ENCODE results near the gene GPR37. TPM values are rescaled to one million over a fixed set of nuclear protein-coding genes. Genes with fewer than 3 reads are reported as not detected.

Gene GPR37
- total RNA-seq, 4 donors from 2014 or later, result 0.31 to 3.2 (median 0.81) TPM

DNA sequence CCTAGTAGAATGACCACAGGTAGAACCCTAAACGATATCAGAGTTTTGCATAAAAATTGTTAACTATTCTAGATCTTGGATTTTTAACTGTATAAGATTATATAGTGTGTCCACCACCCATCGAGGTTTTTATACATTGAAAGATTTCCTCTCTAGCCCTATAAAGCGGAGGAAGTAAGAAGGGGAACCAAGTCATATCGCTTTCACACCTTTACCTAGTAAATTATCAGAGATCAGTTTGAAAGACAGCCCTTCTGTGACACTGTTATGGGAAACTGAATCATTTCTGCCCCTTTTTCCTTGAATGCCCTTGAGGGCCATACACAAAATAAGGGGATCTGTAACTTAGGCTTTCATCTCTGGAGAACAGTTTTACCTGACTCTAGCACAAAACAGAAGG lies 8.3 kb upstream of the GPR37 start:
- ATAC-seq (ENCODE audit: low FRiP score) (no peak), DNase-seq (ENCODE audit: low spot score) (no peak)
- TF ChIP-seq, protein P1, sequence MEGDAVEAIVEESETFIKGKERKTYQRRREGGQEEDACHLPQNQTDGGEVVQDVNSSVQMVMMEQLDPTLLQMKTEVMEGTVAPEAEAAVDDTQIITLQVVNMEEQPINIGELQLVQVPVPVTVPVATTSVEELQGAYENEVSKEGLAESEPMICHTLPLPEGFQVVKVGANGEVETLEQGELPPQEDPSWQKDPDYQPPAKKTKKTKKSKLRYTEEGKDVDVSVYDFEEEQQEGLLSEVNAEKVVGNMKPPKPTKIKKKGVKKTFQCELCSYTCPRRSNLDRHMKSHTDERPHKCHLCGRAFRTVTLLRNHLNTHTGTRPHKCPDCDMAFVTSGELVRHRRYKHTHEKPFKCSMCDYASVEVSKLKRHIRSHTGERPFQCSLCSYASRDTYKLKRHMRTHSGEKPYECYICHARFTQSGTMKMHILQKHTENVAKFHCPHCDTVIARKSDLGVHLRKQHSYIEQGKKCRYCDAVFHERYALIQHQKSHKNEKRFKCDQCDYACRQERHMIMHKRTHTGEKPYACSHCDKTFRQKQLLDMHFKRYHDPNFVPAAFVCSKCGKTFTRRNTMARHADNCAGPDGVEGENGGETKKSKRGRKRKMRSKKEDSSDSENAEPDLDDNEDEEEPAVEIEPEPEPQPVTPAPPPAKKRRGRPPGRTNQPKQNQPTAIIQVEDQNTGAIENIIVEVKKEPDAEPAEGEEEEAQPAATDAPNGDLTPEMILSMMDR (IDR thresholded peaks at IDR 0.05), result no peak

DNA sequence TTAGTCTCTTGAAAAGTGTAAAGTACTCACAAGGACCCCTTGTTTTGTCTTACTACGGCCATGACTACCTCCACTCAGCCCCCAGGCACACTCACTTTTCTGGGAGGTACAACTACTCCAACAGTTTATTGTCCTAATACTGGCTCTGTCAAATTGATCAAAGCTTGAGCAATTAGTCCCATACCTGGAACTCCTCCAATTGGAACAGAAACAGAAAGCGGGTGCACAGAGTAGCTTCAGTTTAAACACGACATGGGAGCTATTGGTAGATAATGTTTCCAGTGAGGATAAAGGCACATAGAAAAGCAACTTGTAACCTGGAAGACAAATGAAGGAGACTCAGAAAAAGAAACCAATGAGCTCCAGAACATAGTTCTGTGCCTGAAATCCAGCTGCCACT lies 7.7 kb upstream of the GPR37 start:
- no peak for ATAC-seq (ENCODE audit: low FRiP score)
- no peak for DNase-seq (ENCODE audit: low spot score)
- TF ChIP-seq, protein P1 (IDR thresholded peaks at IDR 0.05), result no peak

DNA sequence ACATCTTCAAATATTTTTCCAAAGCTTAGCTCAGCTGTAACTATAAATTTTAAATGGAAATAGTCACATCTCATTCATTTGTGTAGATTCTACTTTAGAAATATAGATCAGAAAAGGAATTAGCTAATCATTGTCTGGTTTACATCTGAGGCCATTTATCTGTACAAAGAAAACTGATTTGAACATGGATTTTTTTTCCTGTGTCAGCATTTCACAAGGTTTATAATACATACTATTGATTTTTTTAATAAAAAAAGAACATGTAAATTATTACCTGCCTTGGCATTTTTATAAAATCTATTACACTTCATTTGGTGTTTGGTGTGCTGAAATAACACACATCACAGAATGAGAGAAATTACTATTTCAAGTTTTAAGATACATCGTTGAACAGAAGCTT lies 3.5 kb upstream of the GPR37 start:
- TF ChIP-seq, protein P1 (IDR thresholded peaks at IDR 0.05), result no peak
- DNase-seq (ENCODE audit: low spot score) (no peak), ATAC-seq (ENCODE audit: low FRiP score) (no peak)

DNA sequence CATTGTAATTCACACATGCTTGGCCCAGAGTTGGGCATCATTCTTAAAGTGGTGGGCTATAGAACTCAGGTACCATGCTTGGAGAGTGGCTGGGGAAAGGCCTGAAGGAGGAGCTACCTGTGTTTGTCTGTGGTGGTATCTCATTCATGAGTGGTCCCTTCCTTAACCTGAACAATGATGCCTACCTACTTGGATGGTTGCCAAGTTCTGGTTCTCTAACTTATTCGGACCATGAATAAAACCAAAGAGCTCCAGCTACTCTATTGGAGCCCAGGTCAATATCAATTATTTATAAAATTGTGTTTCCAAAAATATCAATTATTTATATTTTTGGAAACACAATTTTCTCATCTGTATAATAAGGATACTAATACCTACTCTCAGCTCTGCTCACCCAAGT lies 2.9 kb upstream of the GPR37 start:
- no peak for ATAC-seq (ENCODE audit: low FRiP score)
- TF ChIP-seq, protein P1 (IDR thresholded peaks at IDR 0.05), result no peak
- no peak for DNase-seq (ENCODE audit: low spot score)

DNA sequence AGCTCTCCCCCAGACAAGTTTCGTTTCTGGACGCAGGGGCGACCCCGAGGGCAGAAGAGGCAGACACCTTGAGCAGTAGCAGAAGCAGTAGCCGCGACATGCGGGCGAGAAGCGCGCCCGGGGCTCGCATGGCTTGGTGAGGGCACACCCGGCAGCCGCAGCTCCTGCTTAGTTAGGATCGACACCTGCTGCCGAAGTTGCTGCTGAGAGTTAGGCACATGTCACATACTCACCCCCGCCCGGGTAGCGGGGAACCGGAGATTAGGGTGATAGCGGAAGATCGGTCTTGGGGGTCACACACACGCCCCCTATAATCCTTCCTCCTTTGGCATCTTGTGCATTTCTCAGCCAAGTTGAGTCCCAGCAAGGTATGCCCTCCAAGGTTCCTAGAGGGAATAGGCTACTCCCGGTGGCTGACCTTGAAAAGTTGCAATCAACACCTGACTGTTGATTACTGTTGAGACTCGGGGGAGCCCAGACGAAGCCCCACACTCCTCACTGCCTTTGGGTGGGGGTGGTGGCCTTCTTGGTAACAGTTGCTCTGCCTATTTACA lies 668 bp downstream of the GPR37 start:
- no peak for ATAC-seq (ENCODE audit: low FRiP score)
- TF ChIP-seq, protein P1 (IDR thresholded peaks at IDR 0.05), result no peak
- no peak for DNase-seq (ENCODE audit: low spot score)

DNA sequence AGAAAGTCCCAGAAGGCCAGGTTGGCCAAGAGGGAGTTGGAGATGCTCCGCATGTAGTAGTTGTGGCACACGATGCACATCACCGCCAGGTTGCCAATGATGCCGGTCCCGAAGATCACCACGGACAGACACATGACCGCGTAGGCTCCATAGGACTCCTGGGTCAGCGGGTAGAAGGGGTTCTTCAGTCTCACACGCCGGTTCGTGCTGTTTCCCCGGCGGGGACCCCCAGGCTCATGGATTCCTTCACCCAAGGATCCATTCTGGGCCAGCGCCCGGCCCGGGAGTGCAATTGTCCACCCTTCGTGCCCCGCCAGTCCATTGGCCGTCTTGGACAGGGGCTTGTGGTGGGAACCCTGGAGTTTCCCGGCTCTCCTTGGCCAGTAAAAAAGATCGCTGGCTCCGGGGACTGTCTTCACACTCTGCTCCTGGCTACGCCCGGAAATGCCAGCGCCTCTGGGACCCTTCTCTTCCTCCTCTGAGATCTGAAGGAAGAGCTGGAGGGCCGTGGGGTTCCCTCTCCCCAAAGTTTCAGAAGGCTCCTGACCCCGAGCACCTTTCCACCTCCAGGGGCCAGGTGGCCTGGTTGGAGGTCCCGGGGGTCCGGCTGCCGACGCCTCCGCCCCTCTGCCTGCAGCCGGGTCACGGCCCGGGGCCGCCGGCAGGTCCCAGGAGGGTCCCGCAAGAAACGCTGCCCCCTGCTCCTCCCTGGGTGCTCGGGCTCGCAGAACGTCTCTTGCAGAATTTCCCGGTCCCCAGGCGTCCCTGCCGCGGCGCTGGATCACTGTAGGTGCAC lies 1.3 kb downstream of the GPR37 start:
- TF ChIP-seq, protein P1 (IDR thresholded peaks at IDR 0.05), result no peak
- ATAC-seq (ENCODE audit: low FRiP score) (no peak), DNase-seq (ENCODE audit: low spot score) (no peak)

DNA sequence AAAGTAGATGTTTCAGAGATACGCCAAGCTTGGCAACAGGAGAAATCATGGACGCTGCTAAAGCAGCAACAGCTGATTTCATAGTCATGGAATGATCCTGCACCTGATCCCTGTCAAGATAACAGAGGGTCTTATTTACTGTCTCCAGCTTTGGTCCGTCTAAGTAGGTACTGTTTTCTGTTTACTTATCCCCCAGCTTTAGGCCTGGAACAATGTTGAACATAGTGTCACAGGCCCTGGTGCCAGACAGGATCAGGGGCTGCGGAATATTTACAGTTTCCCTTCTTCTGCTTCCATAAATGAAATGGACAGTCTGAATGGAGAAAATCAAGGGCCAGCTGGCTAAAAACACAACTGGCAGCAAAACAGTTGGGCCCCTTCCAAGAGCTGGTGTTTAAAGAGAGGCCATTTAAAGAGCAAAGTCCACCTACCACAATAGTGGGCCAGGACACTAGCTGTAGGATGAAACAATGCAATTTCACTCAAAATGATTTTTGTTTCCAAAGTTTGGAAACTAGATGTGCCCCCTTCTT lies 2.9 kb downstream of the GPR37 start:
- no peak for ATAC-seq (ENCODE audit: low FRiP score)
- TF ChIP-seq, protein P1 (IDR thresholded peaks at IDR 0.05), result no peak
- DNase-seq (ENCODE audit: low spot score), result no peak

Measured in omental fat pad (tissue), 4 donors.